ENCODE measurements around the gene CETN3. TPM values are rescaled to one million over a fixed set of nuclear protein-coding genes. Genes with fewer than 3 reads are reported as not detected.

The CETN3 gene
- total RNA-seq (2014; rRNA removed; shearing (Covaris generic); ENCODE audit: low replicate concordance), result 54.7 and 55.4 TPM in 2 replicates

DNA sequence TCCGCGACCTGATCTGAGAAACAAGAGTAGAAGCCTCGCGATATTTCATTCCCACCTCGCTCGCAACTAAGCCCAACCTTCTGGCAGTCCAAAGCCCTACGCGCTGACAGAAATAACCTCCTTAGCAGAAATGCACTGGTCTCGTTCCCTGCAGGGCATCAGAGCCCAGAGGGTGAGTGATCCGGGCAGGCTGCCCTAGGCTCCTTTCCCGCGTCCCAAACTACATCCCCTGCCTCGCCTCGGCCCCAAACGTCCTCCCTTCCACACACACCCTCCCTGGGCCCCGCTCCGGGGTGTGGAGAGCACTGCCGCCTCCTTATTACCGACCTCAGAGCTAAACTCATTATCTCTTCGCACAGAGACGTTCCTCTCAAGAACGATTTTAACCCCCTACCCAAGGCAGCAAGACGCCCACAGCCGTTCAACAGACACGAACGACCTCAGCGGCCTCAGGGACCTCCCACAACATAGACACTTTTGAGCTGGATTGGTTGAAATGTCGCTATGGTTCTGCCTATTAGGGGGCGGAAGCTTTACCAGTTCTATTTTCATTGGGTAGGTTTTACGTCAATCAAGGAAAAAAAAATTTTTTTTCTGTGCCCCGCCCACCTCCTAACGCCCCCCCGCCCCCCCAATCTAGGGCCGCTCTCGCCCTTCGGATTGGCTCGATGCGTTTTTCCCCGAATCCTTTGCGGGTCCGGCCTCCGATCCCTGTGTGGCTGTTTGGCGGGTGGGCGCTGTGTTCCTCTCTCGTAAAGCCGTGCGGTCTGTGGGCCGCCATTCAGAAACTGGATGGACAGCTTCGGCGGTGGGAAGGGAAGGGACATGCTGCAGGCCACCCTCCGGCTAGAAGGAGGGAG, at the start of gene CETN3:
CETN3 (minus strand) TSS at position 439 of the 860 bp plus-strand sequence; CDS start at position 344, 95 bp downstream.
- H3K36me3 ChIP-seq (ENCODE audit: insufficient read depth, low read length), result peaks cover 25% of the 10 kb centered on the region; the same call in 1 of the 2 replicates
- H3K9me3 ChIP-seq (ENCODE audit: low read length), result no peaks in the 10 kb centered on the region
- DNase-seq, result peak; percentile 97
- no peaks in the 10 kb centered on the region for H4K20me1 ChIP-seq (ENCODE audit: insufficient read depth, low read depth, low read length)
- H3K4me2 ChIP-seq (ENCODE audit: low read depth, low read length, poor library complexity, severe bottlenecking), result peak within 1 kb of the TSS; percentile 97
- H3K9me2 ChIP-seq (replicated peaks; ENCODE audit: insufficient read depth, low read length), result no peaks in the 10 kb centered on the region
- peak within 1 kb of the TSS; percentile 97 for H3K9ac ChIP-seq (ENCODE audit: low read length)
- peaks cover 37% of the 10 kb centered on the region for H3K4me1 ChIP-seq (ENCODE audit: low read length)
- peak within 1 kb of the TSS; percentile 82 for H2AFZ ChIP-seq (ENCODE audit: low read length)
- H3K79me2 ChIP-seq (ENCODE audit: low read length), result peaks cover 49% of the 10 kb centered on the region
- H3K4me3 ChIP-seq (ENCODE audit: low read length), result peak within 1 kb of the TSS; percentile 92
- peak within 1 kb of the TSS; percentile 91 for H3K27ac ChIP-seq (ENCODE audit: low read length)
- no peaks in the 10 kb centered on the region for H3K27me3 ChIP-seq (ENCODE audit: low read length)

DNA sequence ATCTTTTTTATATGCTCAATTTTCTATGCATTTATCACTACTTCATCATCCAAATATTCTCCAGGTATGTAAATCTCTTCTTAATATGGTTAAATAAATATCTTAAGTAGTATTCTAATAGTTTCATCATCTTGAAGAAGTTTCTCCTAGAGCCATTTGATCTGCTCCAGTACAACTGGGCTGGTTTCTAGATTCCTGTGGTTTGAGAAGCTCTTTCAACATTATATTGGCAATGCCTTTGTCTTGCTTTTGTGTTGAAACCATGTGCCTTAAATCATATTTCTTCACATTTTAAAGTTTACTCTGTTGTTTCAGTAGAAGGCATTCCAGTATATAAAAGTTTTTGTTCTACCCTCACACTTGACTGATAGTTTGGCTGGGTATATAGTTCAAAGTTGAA, 37.4 kb upstream of the CETN3 start:
- H3K9me2 ChIP-seq (replicated peaks; ENCODE audit: insufficient read depth, low read length), result no peaks in the 10 kb centered on the region
- H3K9ac ChIP-seq (ENCODE audit: low read length), result no peak overlapping the region
- no peak overlapping the region for H3K4me3 ChIP-seq (ENCODE audit: low read length)
- no peak overlapping the region for H3K4me2 ChIP-seq (ENCODE audit: low read depth, low read length, poor library complexity, severe bottlenecking)
- no peaks in the 10 kb centered on the region for H3K79me2 ChIP-seq (ENCODE audit: low read length)
- no peaks in the 10 kb centered on the region for H3K27me3 ChIP-seq (ENCODE audit: low read length)
- no peak overlapping the region for H2AFZ ChIP-seq (ENCODE audit: low read length)
- H4K20me1 ChIP-seq (ENCODE audit: insufficient read depth, low read depth, low read length), result no peaks in the 10 kb centered on the region
- no peaks in the 10 kb centered on the region for H3K9me3 ChIP-seq (ENCODE audit: low read length)
- no peaks in the 10 kb centered on the region; the same call in 1 of the 2 replicates for H3K4me1 ChIP-seq (ENCODE audit: low read length)
- no peaks in the 10 kb centered on the region for H3K36me3 ChIP-seq (ENCODE audit: insufficient read depth, low read length)
- no peak overlapping the region for H3K27ac ChIP-seq (ENCODE audit: low read length)
- peak; percentile 17 for DNase-seq

DNA sequence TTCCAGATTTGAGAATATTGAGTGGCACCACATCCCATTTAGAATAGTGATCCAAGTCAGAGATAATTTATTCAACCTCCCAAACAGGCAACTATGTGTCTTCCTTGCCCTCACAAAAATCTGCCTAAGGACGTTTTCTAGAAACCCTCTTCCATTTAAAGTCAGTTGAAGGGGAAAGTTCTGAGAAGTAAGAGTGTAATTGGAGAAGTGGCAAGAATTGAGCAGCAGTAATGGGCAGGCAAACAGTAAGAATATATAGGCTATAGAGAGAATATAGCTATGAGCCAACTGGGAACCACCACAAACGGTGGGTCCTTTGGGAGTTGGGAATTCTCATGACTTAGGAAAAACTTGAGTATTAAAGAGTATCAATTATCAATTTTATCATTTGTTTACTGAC, 31.1 kb upstream of the CETN3 start:
- Histone ChIP-seq H3K9me2 (replicated peaks; ENCODE audit: insufficient read depth, low read length) (no peaks in the 10 kb centered on the region), H3K27me3 (ENCODE audit: low read length) (no peaks in the 10 kb centered on the region), H4K20me1 (ENCODE audit: insufficient read depth, low read depth, low read length) (no peaks in the 10 kb centered on the region), H3K9ac (ENCODE audit: low read length) (no peak overlapping the region), H3K4me3 (ENCODE audit: low read length) (no peak overlapping the region; the same call in 1 of the 2 replicates), H3K4me1 (ENCODE audit: low read length) (peaks cover 12% of the 10 kb centered on the region), H3K79me2 (ENCODE audit: low read length) (no peaks in the 10 kb centered on the region), H3K4me2 (ENCODE audit: low read depth, low read length, poor library complexity, severe bottlenecking) (peak overlapping the region; percentile 72), H3K36me3 (ENCODE audit: insufficient read depth, low read length) (no peaks in the 10 kb centered on the region), H3K9me3 (ENCODE audit: low read length) (no peaks in the 10 kb centered on the region), H3K27ac (ENCODE audit: low read length) (no peak overlapping the region), H2AFZ (ENCODE audit: low read length) (0 out of 2 replicates have a peak overlapping the region, but pooled peaks have one; percentile 60)
- peak; percentile 37 for DNase-seq

DNA sequence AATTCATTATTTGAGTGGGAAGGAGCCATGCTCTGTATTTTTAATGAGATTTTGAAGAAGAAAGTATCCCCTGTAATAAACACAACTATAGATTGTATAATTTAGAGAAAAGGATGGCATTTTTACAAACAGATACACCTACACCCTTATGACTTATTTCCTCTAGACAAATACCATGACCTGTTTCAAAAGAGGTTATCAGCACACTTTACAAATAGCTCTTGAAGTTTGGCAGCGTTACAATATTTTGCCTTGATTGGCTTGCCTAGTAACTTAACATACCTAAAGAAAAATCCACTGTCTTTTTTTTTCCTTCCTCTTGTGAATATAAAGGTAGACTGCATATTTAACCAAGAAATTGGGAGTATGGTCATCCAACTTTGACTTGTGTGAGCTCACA, 28.5 kb upstream of the CETN3 start:
- Histone ChIP-seq H3K79me2 (ENCODE audit: low read length) (no peaks in the 10 kb centered on the region), H3K27ac (ENCODE audit: low read length) (no peak overlapping the region), H4K20me1 (ENCODE audit: insufficient read depth, low read depth, low read length) (no peaks in the 10 kb centered on the region), H3K36me3 (ENCODE audit: insufficient read depth, low read length) (no peaks in the 10 kb centered on the region), H3K9me2 (replicated peaks; ENCODE audit: insufficient read depth, low read length) (no peaks in the 10 kb centered on the region), H3K4me2 (ENCODE audit: low read depth, low read length, poor library complexity, severe bottlenecking) (no peak overlapping the region), H3K9me3 (ENCODE audit: low read length) (no peaks in the 10 kb centered on the region), H2AFZ (ENCODE audit: low read length) (no peak overlapping the region), H3K27me3 (ENCODE audit: low read length) (no peaks in the 10 kb centered on the region), H3K4me1 (ENCODE audit: low read length) (peaks cover 12% of the 10 kb centered on the region), H3K9ac (ENCODE audit: low read length) (no peak overlapping the region), H3K4me3 (ENCODE audit: low read length) (no peak overlapping the region)
- DNase-seq, result peak; percentile 26

DNA sequence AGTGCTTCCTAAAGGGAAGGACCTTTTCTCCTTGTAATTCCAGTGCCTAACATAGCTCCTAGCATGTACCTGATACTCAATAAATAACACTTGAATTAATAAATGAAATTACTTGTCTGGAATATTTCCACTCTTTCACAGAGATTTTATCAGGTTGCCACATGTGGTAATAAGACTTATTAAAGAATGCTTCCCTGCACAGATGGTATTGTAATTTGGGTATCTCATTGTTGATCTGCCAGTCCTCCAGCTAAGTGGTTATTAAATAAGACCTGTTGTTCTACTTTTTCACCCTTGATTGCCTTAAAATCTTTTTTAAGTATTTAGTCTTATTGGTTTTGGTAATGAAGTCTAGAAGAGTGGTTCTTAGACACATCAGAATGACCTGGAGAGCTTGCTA, 28.1 kb upstream of the CETN3 start:
- no peak overlapping the region for H3K9ac ChIP-seq (ENCODE audit: low read length)
- H3K9me2 ChIP-seq (replicated peaks; ENCODE audit: insufficient read depth, low read length), result no peaks in the 10 kb centered on the region
- no peaks in the 10 kb centered on the region for H3K36me3 ChIP-seq (ENCODE audit: insufficient read depth, low read length)
- no peak overlapping the region for H3K4me2 ChIP-seq (ENCODE audit: low read depth, low read length, poor library complexity, severe bottlenecking)
- no peaks in the 10 kb centered on the region for H3K27me3 ChIP-seq (ENCODE audit: low read length)
- no peak for DNase-seq
- no peak overlapping the region for H3K4me3 ChIP-seq (ENCODE audit: low read length)
- no peak overlapping the region for H2AFZ ChIP-seq (ENCODE audit: low read length)
- no peak overlapping the region for H3K27ac ChIP-seq (ENCODE audit: low read length)
- H3K4me1 ChIP-seq (ENCODE audit: low read length), result peaks cover 12% of the 10 kb centered on the region
- no peaks in the 10 kb centered on the region for H4K20me1 ChIP-seq (ENCODE audit: insufficient read depth, low read depth, low read length)
- H3K79me2 ChIP-seq (ENCODE audit: low read length), result no peaks in the 10 kb centered on the region
- no peaks in the 10 kb centered on the region for H3K9me3 ChIP-seq (ENCODE audit: low read length)

DNA sequence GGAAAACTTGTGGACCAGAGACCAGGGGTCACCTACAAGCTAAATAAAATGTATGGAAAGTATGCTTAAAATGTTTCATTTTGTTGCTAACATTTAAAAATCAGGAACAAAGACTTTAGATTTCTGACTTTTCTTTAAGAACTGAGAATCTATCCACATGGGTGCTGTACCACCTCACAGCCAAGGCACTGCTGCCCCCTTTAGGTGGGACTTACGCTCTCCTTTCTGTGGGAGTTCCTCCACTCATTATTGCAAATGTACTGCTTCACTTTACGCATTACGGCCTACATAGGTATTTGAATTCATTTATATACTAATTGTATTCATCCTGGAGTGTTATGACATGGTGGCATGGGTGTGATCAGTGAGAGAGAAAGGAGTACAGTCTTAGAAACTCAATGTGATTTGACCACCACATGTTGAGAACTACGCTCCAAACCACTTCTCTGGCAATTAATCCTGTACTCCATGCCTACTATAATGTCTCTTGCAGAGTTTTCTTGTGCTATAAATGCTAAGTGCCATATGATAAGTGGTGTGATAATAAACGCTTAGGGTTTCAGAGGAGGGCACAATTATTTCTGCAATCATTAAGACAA, 24.7 kb upstream of the CETN3 start:
- Histone ChIP-seq H3K4me3 (ENCODE audit: low read length) (no peak overlapping the region), H3K27me3 (ENCODE audit: low read length) (no peaks in the 10 kb centered on the region), H3K27ac (ENCODE audit: low read length) (no peak overlapping the region), H3K9ac (ENCODE audit: low read length) (no peak overlapping the region), H3K9me2 (replicated peaks; ENCODE audit: insufficient read depth, low read length) (no peaks in the 10 kb centered on the region), H3K4me2 (ENCODE audit: low read depth, low read length, poor library complexity, severe bottlenecking) (no peak overlapping the region), H3K9me3 (ENCODE audit: low read length) (no peaks in the 10 kb centered on the region), H3K79me2 (ENCODE audit: low read length) (no peaks in the 10 kb centered on the region), H3K4me1 (ENCODE audit: low read length) (no peaks in the 10 kb centered on the region), H2AFZ (ENCODE audit: low read length) (0 out of 2 replicates have a peak overlapping the region, but pooled peaks have one; percentile 64), H4K20me1 (ENCODE audit: insufficient read depth, low read depth, low read length) (no peaks in the 10 kb centered on the region), H3K36me3 (ENCODE audit: insufficient read depth, low read length) (no peaks in the 10 kb centered on the region)
- peak; percentile 89 for DNase-seq

DNA sequence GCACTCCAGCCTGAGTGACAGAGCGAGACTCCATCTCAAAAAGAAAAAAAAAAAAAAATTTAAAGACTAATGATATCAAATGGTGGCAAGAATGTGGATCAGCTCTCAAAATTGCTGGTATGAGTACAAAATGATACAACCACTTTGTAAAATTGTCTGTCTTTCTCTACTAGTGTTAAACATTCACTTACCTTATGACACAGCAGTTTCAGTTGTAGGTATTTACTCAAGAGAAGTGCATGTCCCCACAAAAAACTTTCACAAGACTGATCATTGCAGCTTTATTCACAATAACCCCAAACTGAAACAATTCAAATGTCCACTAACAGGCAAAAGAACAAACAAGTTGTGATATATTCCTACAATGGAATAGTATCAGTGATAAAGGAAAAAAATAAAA, 14.7 kb upstream of the CETN3 start:
- Histone ChIP-seq H3K4me1 (ENCODE audit: low read length) (no peaks in the 10 kb centered on the region), H4K20me1 (ENCODE audit: insufficient read depth, low read depth, low read length) (no peaks in the 10 kb centered on the region), H3K9me2 (replicated peaks; ENCODE audit: insufficient read depth, low read length) (no peaks in the 10 kb centered on the region), H3K9me3 (ENCODE audit: low read length) (no peaks in the 10 kb centered on the region), H3K9ac (ENCODE audit: low read length) (no peak overlapping the region), H3K27me3 (ENCODE audit: low read length) (no peaks in the 10 kb centered on the region), H3K4me2 (ENCODE audit: low read depth, low read length, poor library complexity, severe bottlenecking) (no peak overlapping the region), H2AFZ (ENCODE audit: low read length) (no peak overlapping the region), H3K36me3 (ENCODE audit: insufficient read depth, low read length) (no peaks in the 10 kb centered on the region), H3K27ac (ENCODE audit: low read length) (no peak overlapping the region), H3K79me2 (ENCODE audit: low read length) (no peaks in the 10 kb centered on the region), H3K4me3 (ENCODE audit: low read length) (no peak overlapping the region)
- DNase-seq, result no peak

DNA sequence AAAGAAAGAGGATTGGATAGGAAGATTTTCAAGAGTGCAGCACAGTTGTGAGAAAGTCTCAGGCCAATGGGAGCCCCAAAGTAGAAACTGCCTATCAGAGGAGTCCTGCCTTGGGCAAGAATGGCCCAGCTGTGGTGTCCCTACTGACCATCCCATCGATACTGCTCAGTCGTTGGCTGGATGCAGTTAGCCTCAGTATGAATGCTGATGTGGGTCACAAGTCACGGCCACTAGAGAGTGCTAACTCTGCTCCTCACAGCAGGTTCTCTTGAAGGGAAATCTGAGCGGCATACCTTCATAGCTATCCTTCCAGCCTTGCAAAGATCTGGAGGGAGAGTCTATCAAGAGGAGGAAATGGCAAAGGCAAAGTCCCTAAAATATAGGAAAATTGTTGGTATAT, 11.6 kb upstream of the CETN3 start:
- Histone ChIP-seq H3K4me3 (ENCODE audit: low read length) (no peak overlapping the region), H2AFZ (ENCODE audit: low read length) (no peak overlapping the region), H3K9ac (ENCODE audit: low read length) (no peak overlapping the region), H3K9me3 (ENCODE audit: low read length) (no peaks in the 10 kb centered on the region), H3K9me2 (replicated peaks; ENCODE audit: insufficient read depth, low read length) (no peaks in the 10 kb centered on the region), H3K27ac (ENCODE audit: low read length) (no peak overlapping the region), H3K27me3 (ENCODE audit: low read length) (no peaks in the 10 kb centered on the region), H3K4me2 (ENCODE audit: low read depth, low read length, poor library complexity, severe bottlenecking) (no peak overlapping the region), H3K36me3 (ENCODE audit: insufficient read depth, low read length) (no peaks in the 10 kb centered on the region), H4K20me1 (ENCODE audit: insufficient read depth, low read depth, low read length) (no peaks in the 10 kb centered on the region), H3K4me1 (ENCODE audit: low read length) (no peaks in the 10 kb centered on the region), H3K79me2 (ENCODE audit: low read length) (no peaks in the 10 kb centered on the region)
- peak; percentile 55 for DNase-seq
